DMS53 treated with DMSO at 0.1 percent for 48 hours (cell line): ENCODE measurements around the gene RAMP1.

ENCODE experiments used
- DNase-seq: peaks from one replicate; lab custom pipeline; 2025; ENCODE audit not compliant: unreplicated experiment; lab: John Stamatoyannopoulos, UW

RAMP1 gene

DNA sequence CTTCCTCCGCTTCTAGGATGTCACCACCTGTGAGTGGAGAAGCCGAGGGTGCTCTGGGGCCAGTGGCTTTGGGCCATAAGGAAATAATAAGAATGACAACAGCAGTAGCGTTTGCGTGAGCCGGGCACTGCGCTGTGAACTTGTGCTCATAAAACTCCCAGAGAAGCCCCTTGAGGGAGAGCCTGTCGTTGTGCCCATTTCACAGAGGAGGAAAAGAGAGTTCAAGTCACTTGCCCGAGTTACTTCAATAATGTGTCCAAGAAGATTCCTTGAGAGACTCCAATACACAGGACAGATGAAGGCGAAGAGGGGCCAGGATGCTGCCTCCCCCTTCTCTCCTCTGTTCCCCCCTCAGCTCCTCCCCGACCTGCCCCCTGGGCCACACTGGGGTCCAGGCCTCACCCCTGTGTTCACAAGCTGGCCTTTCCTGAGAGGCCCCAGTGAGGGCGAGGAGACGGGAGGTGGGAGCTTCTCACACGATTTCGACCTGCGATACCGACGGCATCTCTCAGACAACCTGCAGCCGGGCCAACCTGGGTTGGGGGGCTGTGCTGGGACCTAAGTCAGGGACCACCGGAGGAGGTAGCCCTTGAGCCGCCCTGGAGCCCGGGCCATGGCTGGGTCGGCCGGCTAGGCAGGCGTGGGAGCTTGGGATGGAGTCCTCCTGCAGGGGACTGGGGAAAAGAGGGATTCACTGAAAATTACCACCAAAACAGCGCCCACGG is 53.9 kb downstream of the RAMP1 start:
- no peak for DNase-seq

DNA sequence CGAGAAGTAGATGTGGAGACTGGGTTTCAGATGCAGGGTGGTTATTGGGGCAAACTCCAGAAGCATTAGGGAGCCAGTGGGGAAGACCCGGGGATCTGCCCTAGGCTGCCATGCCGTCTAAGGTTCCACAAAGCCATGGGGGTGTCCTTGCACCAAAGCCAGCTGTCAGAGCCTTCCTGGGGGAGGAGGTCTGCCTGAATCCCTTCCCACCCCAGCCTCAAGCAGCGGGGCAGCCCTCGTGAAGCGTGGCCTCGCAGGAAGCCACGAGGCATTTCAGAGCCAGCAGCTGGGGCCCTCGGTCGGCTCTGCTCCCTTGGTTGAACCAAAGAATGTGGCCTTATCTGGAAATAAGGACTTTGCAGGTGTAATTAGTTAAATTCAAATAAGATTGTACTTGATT is 56.2 kb downstream of the RAMP1 start:
- no peak for DNase-seq

DNA sequence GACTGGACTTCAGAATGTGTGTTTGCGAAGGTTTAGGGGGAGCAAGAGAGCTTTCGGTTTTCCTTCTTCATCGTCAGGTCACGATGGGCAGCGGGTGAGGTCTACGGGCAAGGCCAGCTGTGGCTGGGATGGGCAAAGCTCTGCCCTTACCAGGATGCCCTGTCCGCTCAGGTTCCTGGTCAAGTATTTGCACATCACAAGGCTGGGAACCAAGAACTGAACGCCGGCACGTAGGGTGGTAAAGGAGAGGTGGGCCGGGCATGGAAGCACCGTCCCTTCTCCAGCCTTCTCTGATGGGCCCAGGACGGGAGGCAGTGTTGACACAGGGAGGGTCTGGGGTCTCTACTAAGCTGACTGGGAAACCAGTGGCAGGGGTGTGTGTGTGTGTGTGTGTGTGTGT is 56.9 kb downstream of the RAMP1 start:
- DNase-seq = no peak

DNA sequence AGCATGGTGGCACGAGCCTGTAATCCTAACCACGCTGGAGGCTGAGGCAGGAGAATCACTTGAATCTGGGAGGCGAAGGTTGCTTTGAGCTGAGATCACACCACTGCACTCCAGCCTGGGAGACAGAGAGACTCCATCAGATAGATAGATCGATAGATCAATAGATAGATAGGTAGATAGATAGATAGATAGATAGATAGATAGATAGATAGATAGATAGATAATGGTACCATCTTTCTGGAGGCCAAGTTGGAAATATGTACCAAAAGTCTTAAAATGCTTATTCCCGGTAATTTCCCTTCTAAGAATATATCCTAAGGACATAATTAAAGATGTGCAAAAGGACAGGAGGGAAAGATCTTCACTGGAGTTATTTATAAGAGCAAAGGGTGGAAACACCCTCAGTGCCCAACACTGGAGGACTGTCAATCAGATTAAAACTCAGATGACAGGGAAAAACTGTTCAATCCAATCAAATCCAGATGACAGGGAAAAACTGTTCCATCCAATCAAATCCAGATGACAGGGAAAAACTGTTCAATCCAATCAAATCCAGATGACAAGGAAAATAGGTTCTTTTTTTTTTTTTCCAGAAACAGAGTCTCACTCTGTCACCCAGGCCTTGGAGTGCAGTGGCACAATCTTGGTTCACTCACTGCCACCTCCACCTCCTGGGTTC is 58.4 kb downstream of the RAMP1 start:
- no peak for DNase-seq

DNA sequence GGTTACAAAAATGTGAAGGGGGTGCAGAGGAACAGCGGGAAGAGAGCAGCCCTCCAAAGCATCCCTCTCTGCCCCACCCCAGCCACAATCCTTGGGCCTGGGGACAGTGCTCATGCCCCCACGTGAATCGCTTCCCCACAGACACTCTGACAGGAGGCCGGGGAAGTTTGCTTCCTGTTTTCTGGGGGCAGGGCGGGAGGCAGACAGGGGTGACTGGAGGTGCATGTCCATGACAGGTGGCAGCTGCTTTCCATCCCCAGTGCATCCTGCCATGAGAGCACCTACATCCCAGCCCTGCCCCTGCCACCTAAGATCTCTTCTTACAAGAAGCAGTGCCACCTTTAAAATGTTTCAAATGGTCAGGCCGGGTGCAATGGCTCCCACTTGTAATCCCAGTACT is 60.2 kb downstream of the RAMP1 start:
- no peak for DNase-seq

DNA sequence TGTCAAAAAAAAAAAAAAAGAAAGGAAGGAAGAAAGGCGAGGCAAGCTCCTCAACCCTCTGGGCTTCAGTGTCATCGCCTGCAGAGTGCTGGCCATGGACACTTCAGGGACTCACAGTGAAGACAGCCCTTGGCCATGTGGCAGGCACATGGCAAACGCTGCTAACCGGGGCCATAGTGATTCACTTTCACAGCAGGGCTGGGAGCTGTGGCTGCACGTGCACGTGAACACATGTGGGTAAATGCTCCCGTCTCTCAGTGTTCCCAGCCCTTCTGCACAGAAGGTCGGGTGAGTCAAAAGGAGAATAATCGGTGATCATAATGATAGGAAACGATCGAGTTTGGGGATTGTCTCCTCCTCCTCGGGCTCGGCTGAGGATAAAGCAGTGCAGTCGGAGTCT is 61.2 kb downstream of the RAMP1 start:
- DNase-seq = no peak

DNA sequence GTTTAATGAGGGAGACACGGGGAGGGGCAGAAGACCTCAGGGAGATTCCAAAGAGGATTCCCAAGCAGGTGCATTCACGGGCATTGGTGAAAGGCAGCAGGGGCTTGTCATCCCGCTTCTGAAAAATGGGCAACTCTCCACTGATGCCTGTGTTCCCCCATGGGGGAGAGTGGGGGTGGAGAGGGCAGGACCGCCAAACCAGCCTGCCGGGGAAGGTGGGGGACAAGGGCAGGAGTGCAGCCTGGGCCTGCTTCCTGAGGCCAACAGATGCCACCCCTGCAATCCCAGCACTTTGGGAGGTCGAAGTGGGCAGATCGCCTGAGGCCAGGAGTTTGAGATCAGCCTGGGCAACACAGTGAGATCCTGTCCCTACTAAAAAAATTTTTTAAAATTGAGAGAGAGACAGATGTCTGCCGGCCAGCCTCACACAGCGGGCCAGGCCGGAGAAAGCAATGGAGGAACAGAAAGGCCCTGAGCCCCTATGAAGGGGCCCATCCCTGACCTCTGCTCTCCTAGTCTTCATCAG is 62.6 kb downstream of the RAMP1 start:
- DNase-seq = no peak

DNA sequence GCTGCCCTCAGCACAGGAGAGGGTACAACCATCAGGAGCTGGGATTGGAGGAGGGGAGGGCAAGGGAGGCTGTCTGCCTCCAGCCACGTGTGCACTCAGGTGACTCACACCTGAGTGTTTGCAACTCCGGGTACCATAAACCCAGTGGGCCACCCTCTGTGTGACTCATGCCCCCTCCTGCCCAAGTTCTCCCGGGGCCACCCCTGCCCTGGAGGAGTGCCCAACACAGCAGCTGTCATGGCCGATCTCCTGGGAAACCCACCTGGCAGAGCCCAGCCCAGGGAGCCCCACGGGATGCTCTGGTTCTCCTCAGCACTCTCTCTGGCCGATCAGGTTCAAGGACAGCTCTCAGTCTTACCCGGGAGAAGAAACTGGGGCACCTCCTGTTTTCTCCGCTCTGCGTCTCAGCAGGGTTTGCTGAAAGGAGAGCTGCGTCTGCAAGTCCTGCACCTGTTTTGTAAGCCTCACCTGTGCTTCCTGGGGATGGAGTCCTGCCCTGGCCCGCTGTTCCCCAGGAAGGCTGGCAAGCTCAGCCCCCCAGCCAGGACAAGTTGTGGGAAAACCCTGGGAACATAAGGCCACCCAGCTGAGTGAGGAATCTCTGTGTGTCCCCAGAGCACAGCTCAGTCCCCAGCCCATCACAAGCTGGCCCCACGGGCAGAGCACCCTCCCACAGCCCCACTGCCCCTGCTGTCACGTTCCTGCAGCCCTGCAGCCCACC is 63.4 kb downstream of the RAMP1 start:
- DNase-seq = peak; percentile 28

DNA sequence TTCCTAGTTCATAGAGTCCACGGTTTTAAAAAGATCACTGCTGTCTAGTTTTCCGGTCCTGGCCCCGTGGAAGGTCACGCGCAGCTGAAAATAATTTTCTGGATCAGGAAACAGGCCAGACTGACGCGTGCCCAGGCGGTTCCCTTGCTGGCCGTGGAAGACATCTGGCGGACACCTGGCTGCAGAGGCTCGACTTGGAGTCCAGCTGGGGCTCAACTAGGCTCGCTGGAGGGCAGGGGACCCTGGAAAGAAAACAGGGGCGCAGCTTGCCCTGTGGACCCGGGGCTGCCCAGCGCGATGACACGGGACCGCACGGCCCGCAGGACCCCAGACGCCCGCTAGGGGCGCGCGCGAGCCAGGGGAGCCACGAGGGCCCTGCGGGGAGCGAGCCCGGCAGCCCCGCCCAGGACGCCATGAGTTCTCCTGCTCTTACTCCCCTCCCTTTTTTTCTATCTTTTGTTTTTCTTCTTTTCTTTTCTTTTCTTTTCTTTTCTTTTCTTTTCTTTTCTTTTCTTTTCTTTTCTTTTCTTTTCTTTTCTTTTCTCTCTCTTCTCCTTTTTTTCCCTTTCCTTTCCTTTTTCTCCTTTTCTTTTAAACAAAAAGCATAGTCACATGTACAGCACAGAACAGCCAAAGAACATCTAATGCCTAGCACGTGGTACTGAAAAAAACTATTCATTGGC is 64.2 kb downstream of the RAMP1 start:
- no peak for DNase-seq

DNA sequence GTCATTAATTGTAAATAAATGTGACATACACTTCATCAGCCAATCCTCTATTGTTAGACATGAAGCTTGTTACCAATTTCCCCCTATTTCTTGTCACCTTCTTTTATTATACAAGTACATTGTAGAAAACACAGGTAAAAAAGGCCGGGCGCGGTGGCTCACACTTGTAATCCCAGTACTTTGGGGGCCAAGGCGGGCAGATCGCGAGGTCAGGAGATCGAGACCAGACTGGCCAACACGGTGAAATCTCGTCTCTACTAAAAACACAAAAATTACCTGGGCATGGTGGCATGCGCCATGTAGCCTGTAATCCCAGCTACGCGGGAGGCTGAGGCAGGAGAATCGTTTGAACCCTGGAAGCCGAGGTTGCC is 64.7 kb downstream of the RAMP1 start:
- no peak for DNase-seq

DNA sequence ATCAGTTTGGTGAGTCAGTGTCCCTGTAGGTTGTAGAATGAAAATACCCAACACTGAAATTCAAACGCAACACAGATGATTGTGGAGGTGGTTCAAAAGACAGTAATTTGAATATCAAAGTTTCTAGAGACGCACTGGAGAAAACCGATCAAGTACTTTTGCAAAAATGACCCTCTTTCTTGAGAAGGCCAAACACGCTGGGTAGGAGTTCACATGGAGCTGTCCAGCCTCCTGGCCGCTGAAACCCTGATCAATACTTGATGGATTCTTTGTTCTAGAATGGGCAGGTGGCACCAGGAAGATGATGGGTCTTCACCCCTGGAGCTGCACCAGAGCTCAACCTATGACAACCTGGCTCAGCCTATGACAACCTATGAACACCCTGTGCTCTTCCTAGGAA is 67.7 kb downstream of the RAMP1 start:
- no peak for DNase-seq

DNA sequence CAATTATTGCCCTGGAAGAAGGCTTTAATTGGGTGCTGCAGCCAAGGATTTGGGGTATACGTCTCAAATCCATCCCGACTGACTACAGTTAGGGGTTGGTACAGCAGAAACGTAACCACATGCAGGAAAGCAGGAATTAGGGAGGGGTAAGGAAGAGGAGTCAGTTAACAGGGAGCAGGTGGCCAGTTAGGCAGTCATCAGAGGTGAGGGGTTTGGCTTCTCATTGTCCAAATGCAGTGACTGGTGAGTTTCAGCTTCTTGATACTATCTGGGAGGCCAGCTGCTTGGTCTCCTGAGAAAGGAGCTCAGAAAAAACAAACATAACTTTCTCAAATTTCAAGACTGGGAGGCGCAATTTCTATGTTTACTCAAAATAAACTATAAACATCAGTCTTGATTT is 68.6 kb downstream of the RAMP1 start:
- no peak for DNase-seq

DNA sequence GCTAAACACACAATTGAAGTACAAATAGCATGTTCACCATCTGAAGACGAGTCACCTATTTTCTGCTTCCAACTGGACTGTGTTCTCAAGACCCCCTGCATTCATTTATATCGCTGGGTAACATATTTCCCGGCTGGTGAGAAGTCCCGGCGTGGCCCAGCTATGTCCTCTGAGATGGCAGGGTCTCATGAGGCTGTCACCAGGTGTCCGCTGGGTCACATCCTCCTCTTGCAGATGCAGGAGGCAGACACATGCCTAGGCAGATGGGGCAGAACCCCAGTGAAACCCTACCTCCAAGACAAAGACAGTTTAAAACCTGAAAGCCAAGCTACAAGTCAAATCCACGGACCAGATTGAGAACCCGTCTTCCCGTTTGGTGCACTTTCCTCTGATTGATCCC is 70.6 kb downstream of the RAMP1 start:
- DNase-seq = no peak

DNA sequence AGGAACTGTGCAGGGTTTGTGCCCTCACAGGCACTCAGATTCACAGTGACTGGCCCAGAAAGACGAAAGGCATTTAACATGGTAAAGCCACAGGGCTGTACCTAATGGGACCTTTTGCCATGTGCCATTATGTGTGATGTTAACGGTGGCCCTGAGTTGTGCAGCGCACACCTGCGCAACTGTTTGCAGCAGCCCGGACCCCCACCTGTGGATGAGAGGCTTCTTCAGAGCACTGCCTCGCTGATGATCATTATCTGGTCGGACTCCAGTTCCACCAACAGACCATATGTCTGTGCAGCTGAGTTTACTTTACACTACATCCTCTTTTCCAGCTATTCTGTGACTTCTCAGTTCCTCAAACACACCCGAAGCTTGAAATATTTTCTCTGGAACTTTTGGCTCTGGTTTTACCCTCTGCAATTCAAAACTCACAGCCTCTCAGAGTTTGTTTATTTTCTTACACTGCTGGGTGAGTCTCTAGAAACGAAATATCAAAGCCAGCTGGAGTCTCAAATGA is 71.8 kb downstream of the RAMP1 start:
- DNase-seq = no peak

DNA sequence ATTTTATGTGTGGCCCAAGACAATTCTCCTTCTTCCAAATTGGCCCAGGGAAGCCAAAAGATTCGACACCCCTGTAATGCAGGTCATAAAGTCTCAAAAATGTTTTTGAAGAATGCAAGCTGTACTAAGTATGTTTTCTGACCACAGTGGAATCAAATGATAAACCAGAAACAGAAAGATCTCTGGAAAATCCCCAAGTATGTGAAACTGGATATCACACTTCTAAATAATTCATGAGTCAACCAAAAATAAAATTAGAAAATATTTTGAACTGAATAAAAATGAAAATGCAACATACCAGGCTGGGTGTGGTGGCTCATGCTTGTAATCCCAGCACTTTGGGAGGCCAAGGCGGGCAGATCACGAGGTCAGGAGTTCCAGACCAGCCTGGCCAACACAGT is 73.3 kb downstream of the RAMP1 start:
- no peak for DNase-seq

DNA sequence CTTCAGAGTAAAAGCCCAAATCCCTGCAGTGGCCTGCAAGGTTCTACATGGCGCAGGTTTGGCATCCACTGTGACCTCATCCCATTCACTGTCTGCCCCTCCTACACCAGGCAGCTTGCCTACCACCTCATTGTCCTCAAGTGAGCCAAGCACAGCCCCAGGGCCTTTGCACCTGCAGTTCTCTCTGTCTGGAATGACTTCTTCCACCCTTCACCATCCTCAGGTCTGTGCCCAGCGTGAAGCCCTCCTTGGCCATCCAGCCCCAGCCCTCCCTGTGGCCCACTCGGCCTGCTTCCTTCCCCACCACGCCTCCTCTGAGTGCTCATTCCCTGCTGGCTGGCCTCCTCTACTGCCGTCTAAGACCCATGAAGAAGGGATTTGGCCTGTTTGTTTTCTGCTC is 74.8 kb downstream of the RAMP1 start:
- no peak for DNase-seq

DNA sequence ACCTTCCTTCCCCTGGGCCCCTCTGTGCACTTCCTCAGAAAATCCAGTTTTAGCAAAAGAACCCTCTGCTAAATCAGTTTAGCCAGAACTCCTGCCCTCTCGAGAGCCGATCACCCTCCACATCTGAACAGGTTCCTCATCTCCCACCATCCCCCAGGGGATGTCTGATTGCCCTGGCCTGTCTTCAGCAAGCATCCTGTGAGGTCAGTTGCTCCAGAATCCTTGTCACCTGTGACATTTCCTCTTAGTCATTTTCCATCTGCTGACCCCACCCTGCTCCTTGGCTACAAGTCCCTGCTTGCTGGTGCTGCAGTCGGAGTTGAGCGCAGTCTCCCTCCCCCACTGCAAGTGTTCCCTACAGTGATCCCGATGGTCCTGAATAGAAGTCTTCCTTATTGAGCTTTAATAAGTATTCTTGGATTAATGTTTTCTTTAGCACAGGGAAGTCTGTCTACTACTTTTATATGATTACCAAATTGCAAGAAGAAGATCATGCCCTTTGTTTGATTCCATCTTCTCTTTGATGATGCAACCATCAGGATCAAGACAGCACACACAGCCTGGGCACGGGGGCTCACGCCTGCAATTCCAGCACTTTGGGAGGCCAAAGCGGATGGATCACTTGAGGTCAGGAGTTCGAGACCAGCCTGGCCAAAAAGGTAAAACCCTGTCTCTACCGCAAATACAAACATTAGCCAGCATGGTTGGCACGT is 76.5 kb downstream of the RAMP1 start:
- DNase-seq = no peak

DNA sequence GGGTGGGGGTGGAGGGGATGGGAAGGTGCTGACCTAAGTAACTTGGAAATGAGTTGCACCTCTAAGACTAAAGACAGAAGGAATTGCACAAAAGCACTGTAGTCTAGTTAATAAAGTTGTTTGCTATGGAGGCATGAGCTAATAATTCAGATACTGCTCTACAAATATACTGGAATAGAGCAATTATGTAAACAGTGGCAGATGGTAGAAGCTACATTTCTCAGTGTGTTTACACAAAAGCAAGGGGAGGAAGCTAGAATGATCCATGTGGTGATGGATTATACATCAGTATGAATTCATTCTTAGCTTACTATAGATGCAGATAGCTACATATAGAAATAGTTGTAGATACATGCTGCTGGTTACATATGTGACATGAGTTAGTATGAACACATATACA is 79.8 kb downstream of the RAMP1 start:
- DNase-seq = peak; percentile 95

DNA sequence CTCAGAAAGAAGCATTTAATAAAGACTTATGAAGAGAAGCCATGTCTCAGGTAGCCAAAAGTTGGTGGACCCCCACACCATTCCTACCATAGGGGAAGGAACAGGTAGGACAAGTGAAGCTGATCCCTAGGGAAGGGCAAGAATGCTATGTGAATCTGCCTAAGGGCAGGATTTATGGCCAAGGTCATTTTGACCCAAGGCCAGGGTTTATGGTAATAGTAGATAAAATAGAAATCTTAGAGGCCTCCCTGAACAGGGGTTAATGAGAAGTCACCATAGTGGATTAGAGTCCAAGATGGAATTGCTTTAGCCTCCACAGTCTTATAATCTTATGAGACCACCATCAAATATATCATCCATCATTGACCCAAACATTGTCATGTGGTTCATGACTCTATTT is 81.4 kb downstream of the RAMP1 start:
- DNase-seq = no peak

DNA sequence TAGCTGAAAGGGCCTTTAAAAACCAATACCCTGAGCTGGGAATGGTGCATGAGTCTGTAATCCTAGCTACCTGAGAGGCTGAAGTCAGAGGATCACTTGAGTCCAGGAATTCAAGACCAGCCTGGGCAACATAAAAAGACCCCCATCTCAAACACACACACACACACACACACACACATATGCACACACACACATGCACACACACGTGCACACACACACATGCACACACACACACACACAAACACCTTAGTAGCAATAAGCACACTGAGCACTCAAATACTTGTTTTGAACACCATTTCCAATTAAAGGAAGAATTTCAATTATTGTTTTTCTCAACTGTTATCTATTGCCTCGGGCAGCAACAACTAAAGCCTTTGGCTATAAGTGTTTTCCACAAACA is 81.8 kb downstream of the RAMP1 start:
- no peak for DNase-seq

DNA sequence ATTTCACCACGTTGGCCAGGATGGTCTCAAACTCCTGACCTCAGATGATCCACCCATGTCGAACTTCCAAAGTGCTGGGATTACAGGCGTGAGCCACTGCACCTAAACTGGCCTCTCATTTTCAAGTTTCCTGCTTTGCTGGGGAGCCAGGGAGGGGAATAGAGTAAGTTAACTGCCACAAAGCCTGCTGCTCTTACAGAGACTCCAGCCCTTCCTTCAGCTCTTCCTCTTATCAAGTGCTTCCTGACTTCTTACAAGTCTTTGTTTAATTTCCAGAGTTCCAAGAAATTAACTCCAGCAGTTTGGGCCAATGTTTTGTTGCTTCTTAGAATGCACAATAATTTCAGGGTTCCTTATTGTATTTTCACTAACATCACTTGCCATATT is 83.1 kb downstream of the RAMP1 start:
- no peak for DNase-seq
